HTERT RPE-1 (cell line): ENCODE results near the gene NUDT8.
"Not testable (repeated sequence)": the region's sequence is repeated elsewhere in the genome, so short reads cannot be mapped to it uniquely, and the experiment has no call there.

Source experiments
- in situ Hi-C: fragments of 300-500 bp; cut with MboI; formaldehyde crosslinking; loops from 4 replicates; pipeline ENCODE4 v1.14.3; 2020; ENCODE audit warnings: low sequenced_read_pairs

The NUDT8 gene

GRCh38 chr11:67660752-67661151 is 31.0 kb upstream of the NUDT8 start:
- in situ Hi-C loops = not testable (repeated sequence)

GRCh38 chr11:67659651-67660165 is 30.0 kb upstream of the NUDT8 start:
- in situ Hi-C loops = not testable (repeated sequence)

DNA sequence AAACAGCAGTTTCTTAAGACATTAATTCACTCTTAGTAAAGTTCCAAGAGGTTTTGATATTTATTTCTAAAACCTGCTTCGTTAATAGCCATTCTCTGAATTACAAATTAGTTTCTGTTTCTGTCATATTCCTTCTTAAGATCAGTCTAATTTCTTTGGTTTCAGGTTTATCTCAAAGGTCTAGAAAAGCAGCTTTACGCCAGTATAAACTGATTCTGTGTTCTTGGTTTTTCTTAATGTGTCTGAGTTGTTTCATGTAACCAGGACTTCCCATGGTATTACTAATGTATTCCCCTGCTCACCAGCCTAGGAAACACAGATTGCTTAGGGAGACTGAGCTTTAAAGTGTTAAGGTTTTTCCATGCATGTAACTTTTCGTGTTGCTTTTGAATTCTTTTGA is 27.6 kb upstream of the NUDT8 start:
- in situ Hi-C loops = no loop called here

DNA sequence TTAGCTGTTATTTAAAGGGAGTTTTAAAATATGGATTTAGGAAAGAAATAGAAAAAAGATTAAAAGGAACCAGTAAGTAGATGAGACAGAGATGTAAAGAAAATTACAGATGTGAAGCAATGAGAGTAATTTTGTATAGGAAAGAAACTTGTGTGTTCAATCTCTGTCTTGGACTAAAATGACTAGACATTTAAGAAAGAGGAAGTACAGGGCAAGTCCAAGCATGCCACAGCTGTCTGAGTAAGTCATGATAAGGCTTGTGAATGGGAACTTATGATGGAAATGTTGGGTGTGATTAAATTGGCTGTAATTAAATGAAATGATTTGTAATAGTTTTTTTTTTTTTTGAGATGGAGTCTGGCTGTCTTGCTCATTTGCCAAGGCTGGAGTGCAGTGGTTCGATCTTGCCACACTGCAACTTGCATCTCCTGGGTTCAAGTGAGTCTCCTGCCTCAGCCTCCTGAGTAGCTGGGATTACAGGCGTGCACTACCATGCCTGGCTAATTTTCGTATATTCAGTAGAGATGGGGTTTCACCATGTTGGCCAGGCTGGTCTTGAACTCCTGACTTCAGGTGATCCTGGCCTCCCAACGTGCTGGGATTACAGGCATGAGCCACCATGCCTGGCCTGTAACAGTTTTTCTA is 26.7 kb upstream of the NUDT8 start:
- in situ Hi-C loops = no loop called here

DNA sequence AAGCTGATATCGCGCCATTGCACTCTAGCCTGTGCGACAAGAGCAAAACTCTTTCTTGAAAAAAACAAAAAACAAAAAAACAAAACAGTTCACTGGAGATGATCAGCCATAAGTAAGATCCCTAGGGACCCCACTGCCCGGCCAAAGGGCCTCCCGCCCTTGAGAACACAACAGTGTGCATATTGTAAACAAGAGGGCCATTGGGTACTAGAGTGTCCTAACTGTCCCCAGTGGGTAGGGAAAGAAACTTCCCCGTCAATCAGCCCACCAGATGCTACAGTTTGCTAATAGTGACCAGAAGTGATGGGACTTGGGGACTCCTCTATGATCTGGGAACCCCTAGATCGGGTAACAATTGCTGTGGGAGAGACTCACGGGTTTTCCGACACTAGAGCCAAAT is 24.5 kb upstream of the NUDT8 start:
- in situ Hi-C loops = no loop called here

GRCh38 chr11:67652965-67653845 is 23.5 kb upstream of the NUDT8 start:
- in situ Hi-C loops = no loop called here

- in situ Hi-C loops = no loop called here
Observed at GRCh38 chr11:67651976-67652781, 22.4 kb upstream of the NUDT8 start.

DNA sequence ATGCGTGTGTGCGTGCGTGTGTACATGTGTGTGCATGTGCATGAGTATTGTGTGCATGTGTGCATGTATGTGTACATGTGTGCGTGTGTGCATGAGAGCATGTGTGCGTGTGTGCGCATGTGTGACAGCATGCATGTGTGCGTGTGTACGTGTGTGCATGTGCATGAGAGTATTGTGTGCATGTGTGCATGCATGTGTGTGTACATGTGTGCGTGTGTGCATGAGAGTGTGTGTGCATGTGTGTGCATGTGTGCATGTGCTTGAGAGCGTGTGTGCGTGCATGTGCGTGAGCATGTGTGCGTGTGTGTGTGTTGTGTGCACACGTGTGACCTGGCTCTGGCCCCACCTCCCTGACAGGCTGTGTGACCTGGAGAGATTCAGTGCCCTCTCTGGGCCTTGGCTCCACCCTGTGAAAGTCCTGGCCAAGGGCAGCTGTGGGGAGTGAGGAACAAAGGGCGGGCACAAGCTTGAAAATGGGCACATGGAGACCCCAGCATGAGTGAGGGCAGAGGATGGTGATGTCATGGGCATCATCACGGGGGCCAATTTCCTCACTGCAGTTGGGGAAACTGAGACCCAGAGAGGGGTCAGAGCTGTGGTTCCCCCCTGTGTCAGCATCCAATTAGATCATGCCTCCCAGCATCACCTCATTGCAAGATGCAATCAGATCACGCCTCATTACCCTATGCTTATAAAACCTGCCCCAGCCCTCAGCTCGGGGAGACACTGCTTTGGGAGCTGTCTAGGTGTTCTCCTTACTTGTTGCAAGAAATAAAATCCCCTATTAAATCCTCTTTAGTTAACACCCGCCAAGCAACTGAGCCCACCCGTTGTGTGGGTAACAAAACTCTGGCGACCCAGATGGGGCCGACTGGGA is 20.1 kb upstream of the NUDT8 start:
- in situ Hi-C loops = no loop called here

- in situ Hi-C loops = no loop called here
Observed at GRCh38 chr11:67648796-67649613, 19.3 kb upstream of the NUDT8 start.

DNA sequence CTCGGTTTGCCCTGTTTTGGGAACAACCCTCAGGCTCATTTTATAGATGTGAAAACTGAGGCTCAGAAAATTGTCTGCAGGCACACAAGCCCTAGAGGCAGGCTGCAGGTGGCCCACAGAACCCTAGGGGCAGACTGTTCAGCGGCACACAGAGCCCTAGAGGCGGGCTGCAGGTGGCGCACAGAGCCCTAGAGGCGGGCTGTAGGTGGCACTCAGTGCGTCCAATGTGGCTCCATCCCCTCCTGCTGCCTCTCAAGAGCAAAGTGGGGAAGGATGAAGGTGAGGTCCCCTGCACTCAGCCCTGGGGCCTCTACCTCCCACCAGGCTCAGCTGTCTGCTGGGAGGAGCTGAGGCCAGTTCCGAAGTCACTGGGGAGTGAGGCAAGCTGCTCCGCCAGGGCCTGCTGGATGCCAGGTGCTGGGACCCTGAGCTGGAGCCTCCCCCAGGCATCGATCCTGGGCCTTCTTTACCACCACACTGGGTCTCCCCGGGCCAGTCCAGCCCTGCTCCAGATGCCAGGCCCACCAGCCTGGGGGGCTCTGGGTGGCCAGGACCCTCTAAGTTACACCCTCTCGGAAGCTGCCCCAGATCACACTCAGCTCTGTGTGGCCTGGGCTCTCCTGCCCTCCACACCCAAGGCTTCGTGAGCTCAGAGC is 18.5 kb upstream of the NUDT8 start:
- in situ Hi-C loops = no loop called here

- in situ Hi-C loops = no loop called here
Observed at GRCh38 chr11:67647471-67647870, 17.7 kb upstream of the NUDT8 start.

GRCh38 chr11:67646535-67647336 is 17.0 kb upstream of the NUDT8 start:
- in situ Hi-C loops = no loop called here

- in situ Hi-C loops = no loop called here
Observed at GRCh38 chr11:67645521-67646461, 16.1 kb upstream of the NUDT8 start.

DNA sequence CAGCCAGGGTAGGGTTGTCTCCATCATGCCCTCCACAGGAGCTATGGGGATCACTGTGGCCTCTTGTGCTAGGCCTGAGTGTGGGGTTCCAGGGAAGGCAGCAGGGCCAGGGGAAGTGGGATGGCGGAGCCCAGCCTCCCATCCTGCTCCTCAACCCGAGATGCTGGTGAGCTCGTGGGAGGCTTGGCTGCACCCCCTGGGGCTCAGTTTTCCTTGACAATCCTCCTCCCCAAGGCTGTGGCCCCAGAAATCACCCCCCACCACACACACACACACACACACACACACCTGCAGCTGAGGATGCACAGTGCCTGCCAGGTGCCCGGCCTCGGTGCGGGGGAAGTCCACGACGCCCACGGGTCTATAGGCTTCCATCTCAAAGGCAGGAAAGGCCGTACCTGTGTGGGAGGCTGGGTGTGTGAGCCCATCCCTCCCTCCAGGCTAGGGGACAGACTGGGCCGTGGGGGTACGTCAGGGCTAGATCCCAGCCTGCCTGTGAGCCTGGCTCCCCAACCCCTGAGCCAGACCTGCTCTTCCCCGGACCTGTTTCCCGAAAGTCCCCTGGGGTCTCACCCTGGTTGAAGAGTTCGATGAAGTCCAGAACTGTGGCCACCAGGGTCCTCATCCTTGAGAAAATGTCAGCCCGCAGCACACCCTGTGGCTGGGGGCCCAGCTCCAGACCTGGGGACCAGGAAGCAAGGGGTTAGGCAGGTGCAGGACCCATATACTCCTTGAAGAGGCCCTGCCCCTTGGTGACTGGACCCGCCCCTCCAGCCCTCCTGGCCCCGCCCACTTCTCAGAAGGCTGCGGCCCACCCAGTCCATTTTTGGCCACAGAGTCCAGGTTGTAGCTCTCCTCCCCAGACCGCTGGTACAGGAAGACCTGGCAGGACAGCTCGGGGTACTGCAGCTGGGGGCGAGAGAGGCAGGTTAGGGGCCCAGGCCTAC is 15.0 kb upstream of the NUDT8 start:
- in situ Hi-C loops = no loop called here

DNA sequence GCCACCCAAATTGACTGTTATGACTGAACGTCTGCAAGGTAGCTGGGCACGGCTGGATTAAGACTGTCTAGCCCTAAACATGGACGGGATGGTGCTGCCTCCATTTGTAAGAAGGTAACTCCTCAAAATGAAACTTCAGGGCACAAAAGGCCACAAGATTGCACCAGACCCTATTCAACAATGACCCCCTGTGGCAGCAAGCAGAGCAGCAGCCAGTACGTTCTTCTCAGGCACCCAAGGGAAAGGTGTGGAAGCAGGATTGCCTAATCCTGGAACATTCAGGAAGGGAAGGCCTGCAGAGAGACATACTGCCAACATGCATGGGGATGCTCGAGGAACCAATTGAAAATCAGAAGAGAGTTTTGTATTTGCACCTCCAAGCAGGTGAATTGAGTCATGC is 14.3 kb upstream of the NUDT8 start:
- in situ Hi-C loops = no loop called here
